ENCODE measurements around the gene DCAKD.

DNA sequence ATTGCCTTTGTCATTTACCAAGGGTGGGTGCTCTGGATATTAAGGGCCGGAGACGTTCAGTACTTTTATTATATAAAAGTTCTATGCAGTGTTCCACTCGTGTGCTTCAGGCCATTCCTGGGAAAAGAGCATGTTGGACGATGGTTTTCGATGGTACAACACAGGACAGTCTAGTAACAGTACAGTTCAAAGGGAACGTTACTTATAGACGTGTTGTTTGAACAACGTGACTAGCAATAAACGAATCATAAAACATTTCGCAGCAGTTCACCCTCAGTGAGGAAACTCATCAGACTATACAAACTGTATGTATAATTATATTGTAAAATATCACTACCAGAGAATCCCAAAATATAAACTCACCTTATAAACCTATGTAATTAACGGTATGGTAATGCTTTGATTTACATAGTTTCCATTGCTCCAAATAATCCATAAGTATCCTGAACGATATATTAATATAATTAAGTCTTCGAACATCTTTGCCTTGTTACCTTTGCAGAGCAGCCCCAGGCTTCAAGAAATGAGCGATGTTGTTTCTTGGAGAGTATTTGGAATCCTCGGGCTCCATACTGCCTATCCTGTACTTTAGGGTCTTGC is 10.3 kb upstream of the DCAKD start:
- TF ChIP-seq BACH2 (CRISPR knock-in tag; IDR thresholded peaks at IDR 0.05; ENCODE audit: borderline replicate concordance) (no peak), RARB (CRISPR knock-in tag; IDR thresholded peaks at IDR 0.05) (no peak), ESRRG (CRISPR knock-in tag; IDR thresholded peaks at IDR 0.05) (no peak), ISL1 (CRISPR knock-in tag; IDR thresholded peaks at IDR 0.05) (no peak), ZNF565 (CRISPR knock-in tag; conservative IDR thresholded peaks at IDR 0.05; ENCODE audit: low read depth) (no peak), ZFP30 (CRISPR knock-in tag; IDR thresholded peaks at IDR 0.05) (no peak), GLIS3 (CRISPR knock-in tag; IDR thresholded peaks at IDR 0.05) (no peak)
- TF ChIP-seq, protein P1, sequence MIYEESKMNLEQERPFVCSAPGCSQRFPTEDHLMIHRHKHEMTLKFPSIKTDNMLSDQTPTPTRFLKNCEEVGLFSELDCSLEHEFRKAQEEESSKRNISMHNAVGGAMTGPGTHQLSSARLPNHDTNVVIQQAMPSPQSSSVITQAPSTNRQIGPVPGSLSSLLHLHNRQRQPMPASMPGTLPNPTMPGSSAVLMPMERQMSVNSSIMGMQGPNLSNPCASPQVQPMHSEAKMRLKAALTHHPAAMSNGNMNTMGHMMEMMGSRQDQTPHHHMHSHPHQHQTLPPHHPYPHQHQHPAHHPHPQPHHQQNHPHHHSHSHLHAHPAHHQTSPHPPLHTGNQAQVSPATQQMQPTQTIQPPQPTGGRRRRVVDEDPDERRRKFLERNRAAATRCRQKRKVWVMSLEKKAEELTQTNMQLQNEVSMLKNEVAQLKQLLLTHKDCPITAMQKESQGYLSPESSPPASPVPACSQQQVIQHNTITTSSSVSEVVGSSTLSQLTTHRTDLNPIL (CRISPR knock-in tag; IDR thresholded peaks at IDR 0.05; ENCODE audit: low read depth): no peak
- TF ChIP-seq, protein P2, sequence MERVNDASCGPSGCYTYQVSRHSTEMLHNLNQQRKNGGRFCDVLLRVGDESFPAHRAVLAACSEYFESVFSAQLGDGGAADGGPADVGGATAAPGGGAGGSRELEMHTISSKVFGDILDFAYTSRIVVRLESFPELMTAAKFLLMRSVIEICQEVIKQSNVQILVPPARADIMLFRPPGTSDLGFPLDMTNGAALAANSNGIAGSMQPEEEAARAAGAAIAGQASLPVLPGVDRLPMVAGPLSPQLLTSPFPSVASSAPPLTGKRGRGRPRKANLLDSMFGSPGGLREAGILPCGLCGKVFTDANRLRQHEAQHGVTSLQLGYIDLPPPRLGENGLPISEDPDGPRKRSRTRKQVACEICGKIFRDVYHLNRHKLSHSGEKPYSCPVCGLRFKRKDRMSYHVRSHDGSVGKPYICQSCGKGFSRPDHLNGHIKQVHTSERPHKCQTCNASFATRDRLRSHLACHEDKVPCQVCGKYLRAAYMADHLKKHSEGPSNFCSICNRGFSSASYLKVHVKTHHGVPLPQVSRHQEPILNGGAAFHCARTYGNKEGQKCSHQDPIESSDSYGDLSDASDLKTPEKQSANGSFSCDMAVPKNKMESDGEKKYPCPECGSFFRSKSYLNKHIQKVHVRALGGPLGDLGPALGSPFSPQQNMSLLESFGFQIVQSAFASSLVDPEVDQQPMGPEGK (CRISPR knock-in tag; IDR thresholded peaks at IDR 0.05; ENCODE audit: borderline replicate concordance): no peak
- TF ChIP-seq, protein P3, sequence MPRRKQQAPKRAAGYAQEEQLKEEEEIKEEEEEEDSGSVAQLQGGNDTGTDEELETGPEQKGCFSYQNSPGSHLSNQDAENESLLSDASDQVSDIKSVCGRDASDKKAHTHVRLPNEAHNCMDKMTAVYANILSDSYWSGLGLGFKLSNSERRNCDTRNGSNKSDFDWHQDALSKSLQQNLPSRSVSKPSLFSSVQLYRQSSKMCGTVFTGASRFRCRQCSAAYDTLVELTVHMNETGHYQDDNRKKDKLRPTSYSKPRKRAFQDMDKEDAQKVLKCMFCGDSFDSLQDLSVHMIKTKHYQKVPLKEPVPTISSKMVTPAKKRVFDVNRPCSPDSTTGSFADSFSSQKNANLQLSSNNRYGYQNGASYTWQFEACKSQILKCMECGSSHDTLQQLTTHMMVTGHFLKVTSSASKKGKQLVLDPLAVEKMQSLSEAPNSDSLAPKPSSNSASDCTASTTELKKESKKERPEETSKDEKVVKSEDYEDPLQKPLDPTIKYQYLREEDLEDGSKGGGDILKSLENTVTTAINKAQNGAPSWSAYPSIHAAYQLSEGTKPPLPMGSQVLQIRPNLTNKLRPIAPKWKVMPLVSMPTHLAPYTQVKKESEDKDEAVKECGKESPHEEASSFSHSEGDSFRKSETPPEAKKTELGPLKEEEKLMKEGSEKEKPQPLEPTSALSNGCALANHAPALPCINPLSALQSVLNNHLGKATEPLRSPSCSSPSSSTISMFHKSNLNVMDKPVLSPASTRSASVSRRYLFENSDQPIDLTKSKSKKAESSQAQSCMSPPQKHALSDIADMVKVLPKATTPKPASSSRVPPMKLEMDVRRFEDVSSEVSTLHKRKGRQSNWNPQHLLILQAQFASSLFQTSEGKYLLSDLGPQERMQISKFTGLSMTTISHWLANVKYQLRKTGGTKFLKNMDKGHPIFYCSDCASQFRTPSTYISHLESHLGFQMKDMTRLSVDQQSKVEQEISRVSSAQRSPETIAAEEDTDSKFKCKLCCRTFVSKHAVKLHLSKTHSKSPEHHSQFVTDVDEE (CRISPR knock-in tag; IDR thresholded peaks at IDR 0.05): no peak

Measured in SK-N-SH treated with all-trans-retinoic acid at 6 μM for 48 hours (cell line).